Measurements from ENCODE around the gene CCR2.

DNA sequence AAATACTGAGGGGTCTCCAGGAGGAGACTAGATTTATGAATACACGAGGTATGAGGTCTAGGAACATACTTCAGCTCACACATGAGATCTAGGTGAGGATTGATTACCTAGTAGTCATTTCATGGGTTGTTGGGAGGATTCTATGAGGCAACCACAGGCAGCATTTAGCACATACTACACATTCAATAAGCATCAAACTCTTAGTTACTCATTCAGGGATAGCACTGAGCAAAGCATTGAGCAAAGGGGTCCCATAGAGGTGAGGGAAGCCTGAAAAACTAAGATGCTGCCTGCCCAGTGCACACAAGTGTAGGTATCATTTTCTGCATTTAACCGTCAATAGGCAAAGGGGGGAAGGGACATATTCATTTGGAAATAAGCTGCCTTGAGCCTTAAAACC, 21.3 kb downstream of the CCR2 start:
- no peak for TF ChIP-seq EZH2 (IDR thresholded peaks at IDR 0.05; ENCODE audit: borderline replicate concordance, low read length)
- TF ChIP-seq, protein P1, sequence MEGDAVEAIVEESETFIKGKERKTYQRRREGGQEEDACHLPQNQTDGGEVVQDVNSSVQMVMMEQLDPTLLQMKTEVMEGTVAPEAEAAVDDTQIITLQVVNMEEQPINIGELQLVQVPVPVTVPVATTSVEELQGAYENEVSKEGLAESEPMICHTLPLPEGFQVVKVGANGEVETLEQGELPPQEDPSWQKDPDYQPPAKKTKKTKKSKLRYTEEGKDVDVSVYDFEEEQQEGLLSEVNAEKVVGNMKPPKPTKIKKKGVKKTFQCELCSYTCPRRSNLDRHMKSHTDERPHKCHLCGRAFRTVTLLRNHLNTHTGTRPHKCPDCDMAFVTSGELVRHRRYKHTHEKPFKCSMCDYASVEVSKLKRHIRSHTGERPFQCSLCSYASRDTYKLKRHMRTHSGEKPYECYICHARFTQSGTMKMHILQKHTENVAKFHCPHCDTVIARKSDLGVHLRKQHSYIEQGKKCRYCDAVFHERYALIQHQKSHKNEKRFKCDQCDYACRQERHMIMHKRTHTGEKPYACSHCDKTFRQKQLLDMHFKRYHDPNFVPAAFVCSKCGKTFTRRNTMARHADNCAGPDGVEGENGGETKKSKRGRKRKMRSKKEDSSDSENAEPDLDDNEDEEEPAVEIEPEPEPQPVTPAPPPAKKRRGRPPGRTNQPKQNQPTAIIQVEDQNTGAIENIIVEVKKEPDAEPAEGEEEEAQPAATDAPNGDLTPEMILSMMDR (conservative IDR thresholded peaks at IDR 0.05 in 1 of 2, IDR thresholded peaks at IDR 0.05 in 1 of 2; ENCODE audit: extremely low read depth in 1 of 2, insufficient read depth in 1 of 2, low read depth in 1 of 2, low read length in 2 of 2) = no peak
